NCI-H526 treated with DMSO at 0.1 percent for 48 hours (cell line): ENCODE results near the gene INAFM2.

ENCODE experiments used
- DNase-seq: peaks from one replicate; lab custom pipeline; 2025; lab: John Stamatoyannopoulos, UW

Gene INAFM2

GRCh38 chr15:40344217-40344616 is 20.7 kb downstream of the INAFM2 start:
- no peak for DNase-seq

- no peak for DNase-seq
Observed at GRCh38 chr15:40344631-40345120, 21.2 kb downstream of the INAFM2 start.

- DNase-seq: no peak
Observed at GRCh38 chr15:40345225-40345866, 21.9 kb downstream of the INAFM2 start.

GRCh38 chr15:40345867-40346578 is 22.5 kb downstream of the INAFM2 start:
- no peak for DNase-seq

- no peak for DNase-seq
Observed at GRCh38 chr15:40346579-40347558, 23.4 kb downstream of the INAFM2 start.

- DNase-seq: no peak
Observed at GRCh38 chr15:40347559-40348473, 24.3 kb downstream of the INAFM2 start.

GRCh38 chr15:40348474-40348870 is 25.0 kb downstream of the INAFM2 start:
- DNase-seq: no peak

- DNase-seq: no peak
Observed at GRCh38 chr15:40349163-40349562, 25.7 kb downstream of the INAFM2 start.

- DNase-seq: no peak
Observed at GRCh38 chr15:40352281-40352901, 28.9 kb downstream of the INAFM2 start.

GRCh38 chr15:40353697-40354096 is 30.2 kb downstream of the INAFM2 start:
- DNase-seq: no peak

- DNase-seq: peak; percentile 14
Observed at GRCh38 chr15:40354408-40355171, 31.1 kb downstream of the INAFM2 start.

GRCh38 chr15:40355976-40356585 is 32.6 kb downstream of the INAFM2 start:
- DNase-seq: no peak

- DNase-seq: no peak
Observed at GRCh38 chr15:40357246-40357645, 33.8 kb downstream of the INAFM2 start.

- peak; percentile 47 for DNase-seq
Observed at GRCh38 chr15:40357723-40358470, 34.4 kb downstream of the INAFM2 start, which contains the start of gene DISP2. TSS of gene DISP2 (plus strand) at chr15:40358219. CDS start at chr15:40358322, 103 bp downstream.

- no peak for DNase-seq
Observed at GRCh38 chr15:40358471-40359353, 35.2 kb downstream of the INAFM2 start.

GRCh38 chr15:40360015-40360414 is 36.5 kb downstream of the INAFM2 start:
- no peak for DNase-seq

- no peak for DNase-seq
Observed at GRCh38 chr15:40361640-40362039, 38.1 kb downstream of the INAFM2 start.

GRCh38 chr15:40363611-40364010 is 40.1 kb downstream of the INAFM2 start:
- no peak for DNase-seq
